Suprapubic skin (tissue), 4 donors: ENCODE measurements around the gene ADARB1. TPM values are rescaled to one million over a fixed set of nuclear protein-coding genes. Genes with fewer than 3 reads are reported as not detected.

Experiments used
- DNase-seq, 2 donors: peaks; one replicate each; pipeline ENCODE4 v3.0.0-alpha.2; 2019; ENCODE audit warnings: low spot score in 2 of 2
- H3K27ac ChIP-seq: fragments of 200-600 bp; sonication (generic); one replicate; pipeline ENCODE4 v1.5.1; 2019
- H3K27me3 ChIP-seq: fragments of 200-600 bp; sonication (generic); one replicate; pipeline ENCODE4 v1.5.1; 2019
- H3K36me3 ChIP-seq: fragments of 200-600 bp; sonication (generic); one replicate; pipeline ENCODE4 v1.5.1; 2019
- H3K4me1 ChIP-seq: fragments of 200-600 bp; sonication (generic); one replicate; pipeline ENCODE4 v1.5.1; 2019
- H3K4me3 ChIP-seq: fragments of 200-600 bp; sonication (generic); one replicate; pipeline ENCODE4 v1.5.1; 2019; ENCODE audit warnings: mild to moderate bottlenecking
- H3K9me3 ChIP-seq: fragments of 200-600 bp; sonication (generic); one replicate; pipeline ENCODE4 v1.5.1; 2019
- CTCF ChIP-seq, 2 donors: fragments of 200-600 bp in 1 of 2; fragments of 450-650 bp in 1 of 2; sonication (generic) in 1 of 2; IDR thresholded peaks; one replicate each; pipeline ENCODE4 v1.5.1; 2016 to 2019; ENCODE audit warnings: antibody characterized with exemption in 2 of 2, mild to moderate bottlenecking in 1 of 2, moderate library complexity in 1 of 2
- EP300 ChIP-seq: sonication (generic); formaldehyde crosslinking; IDR thresholded peaks from one replicate; pipeline ENCODE4 v1.6.1; 2017; ENCODE audit warnings: antibody characterized with exemption
- POLR2A ChIP-seq, 2 donors: fragments of 450-650 bp; IDR thresholded peaks; one replicate each; pipeline ENCODE4 v1.6.1; 2017; ENCODE audit warnings: antibody characterized with exemption in 2 of 2, mild to moderate bottlenecking in 2 of 2, moderate library complexity in 2 of 2
- POLR2AphosphoS5 ChIP-seq, 3 donors: sonication (generic); formaldehyde crosslinking; IDR thresholded peaks; one replicate each; pipeline ENCODE4 v1.6.1; 2017; ENCODE audit warnings: antibody characterized with exemption in 3 of 3
- WGBS: methylation state at CpG from one replicate; pipeline ENCODE4 v1.1.5; 2018; 5-methylcytosine and 5-hydroxymethylcytosine counted together
- total RNA-seq, 4 donors: library from RNA; depleted of rRNA; stranded (reverse); fragments of >200 nt; gene quantifications; one replicate each; pipeline ENCODE4 v1.1.0, GENCODE V29; 2016

Gene ADARB1
- total RNA-seq, 4 donors from 2014 or later = 13.2 to 23.6 (median 20.3) TPM

GRCh38 chr21:45096217-45096616 lies 21.8 kb downstream of the ADARB1 start:
- TF ChIP-seq POLR2AphosphoS5 (IDR thresholded peaks at IDR 0.05) = no peak
- TF ChIP-seq POLR2A (IDR thresholded peaks at IDR 0.05) = no peak
- no peak for TF ChIP-seq CTCF (IDR thresholded peaks at IDR 0.05)
- TF ChIP-seq EP300 = no peak
- H3K9me3 ChIP-seq = no peaks in the 10 kb centered on the region
- peaks cover 21% of the 10 kb centered on the region for H3K4me1 ChIP-seq
- H3K36me3 ChIP-seq = no peaks in the 10 kb centered on the region
- 71% methylated on average over 5 of the region's 5 CpGs for WGBS
- H3K4me3 ChIP-seq = no peak overlapping the region
- no peak overlapping the region for H3K27ac ChIP-seq
- no peaks in the 10 kb centered on the region for H3K27me3 ChIP-seq
- no peak for DNase-seq

- H3K4me3 ChIP-seq = no peak overlapping the region
- WGBS = 82% methylated on average over 12 of the region's 12 CpGs
- TF ChIP-seq POLR2A (IDR thresholded peaks at IDR 0.05) (no peak), POLR2AphosphoS5 (IDR thresholded peaks at IDR 0.05) (no peak), CTCF (IDR thresholded peaks at IDR 0.05) (no peak), EP300 (no peak)
- DNase-seq = no peak
- H3K36me3 ChIP-seq = no peaks in the 10 kb centered on the region
- H3K27me3 ChIP-seq = no peaks in the 10 kb centered on the region
- H3K9me3 ChIP-seq = no peaks in the 10 kb centered on the region
- H3K27ac ChIP-seq = no peak overlapping the region
- H3K4me1 ChIP-seq = peaks cover 28% of the 10 kb centered on the region
Observed at GRCh38 chr21:45097827-45098387, 23.5 kb downstream of the ADARB1 start.

- Histone ChIP-seq H3K4me3 (no peak overlapping the region), H3K9me3 (no peaks in the 10 kb centered on the region), H3K4me1 (peaks cover 33% of the 10 kb centered on the region), H3K27ac (no peak overlapping the region), H3K27me3 (no peaks in the 10 kb centered on the region), H3K36me3 (no peaks in the 10 kb centered on the region)
- peak in 1 of 2 donors; percentile 18 for TF ChIP-seq CTCF (IDR thresholded peaks at IDR 0.05)
- TF ChIP-seq POLR2A (IDR thresholded peaks at IDR 0.05) = no peak
- TF ChIP-seq EP300 = no peak
- no peak for TF ChIP-seq POLR2AphosphoS5 (IDR thresholded peaks at IDR 0.05)
- 72% methylated on average over 4 of the region's 4 CpGs for WGBS
- DNase-seq = no peak
Observed at GRCh38 chr21:45098867-45099266, 24.5 kb downstream of the ADARB1 start.

GRCh38 chr21:45099571-45099970 lies 25.2 kb downstream of the ADARB1 start:
- Histone ChIP-seq H3K4me3 (no peak overlapping the region), H3K36me3 (no peaks in the 10 kb centered on the region), H3K4me1 (peaks cover 40% of the 10 kb centered on the region), H3K9me3 (no peaks in the 10 kb centered on the region), H3K27me3 (no peaks in the 10 kb centered on the region), H3K27ac (no peak overlapping the region)
- TF ChIP-seq POLR2A (IDR thresholded peaks at IDR 0.05) (no peak), EP300 (no peak), CTCF (IDR thresholded peaks at IDR 0.05) (no peak), POLR2AphosphoS5 (IDR thresholded peaks at IDR 0.05) (no peak)
- WGBS = 80% methylated on average over 3 of the region's 3 CpGs
- DNase-seq = no peak

- peaks cover 46% of the 10 kb centered on the region for H3K4me1 ChIP-seq
- H3K36me3 ChIP-seq = no peaks in the 10 kb centered on the region
- no peak for DNase-seq
- no peak overlapping the region for H3K27ac ChIP-seq
- H3K9me3 ChIP-seq = no peaks in the 10 kb centered on the region
- TF ChIP-seq EP300 (no peak), CTCF (IDR thresholded peaks at IDR 0.05) (no peak), POLR2AphosphoS5 (IDR thresholded peaks at IDR 0.05) (no peak), POLR2A (IDR thresholded peaks at IDR 0.05) (no peak)
- 89% methylated on average over 9 of the region's 40 CpGs for WGBS
- no peaks in the 10 kb centered on the region for H3K27me3 ChIP-seq
- H3K4me3 ChIP-seq = no peak overlapping the region
Observed at GRCh38 chr21:45100866-45101265, 26.5 kb downstream of the ADARB1 start.
